HepG2 (cell line): Measurements from ENCODE around the gene U2SURP. TPM values are rescaled to one million over a fixed set of nuclear protein-coding genes. Genes with fewer than 3 reads are reported as not detected.
A peak's percentile ranks its signal among the peaks of the same experiment; 100 is the strongest.

Experiments used
- FOSL1 ChIP-seq: sonication (generic); formaldehyde crosslinking; IDR thresholded peaks from 2 replicates; pipeline ENCODE4 v1.9.0; 2021; ENCODE audit warnings: missing genetic modification reagents, borderline replicate concordance
- GATAD2A ChIP-seq: IDR thresholded peaks from 2 replicates; pipeline ENCODE4 v1.6.1; 2016
- HNF1A ChIP-seq, 2 experiments: sonication (generic) in 1 of 2; formaldehyde crosslinking in 1 of 2; IDR thresholded peaks; 2 replicates each; pipeline versions ENCODE4 v1.4.0 to v1.6.1; 2016 to 2020; ENCODE audit warnings: borderline replicate concordance in 1 of 2, low read depth in 1 of 2, mild to moderate bottlenecking in 1 of 2, missing genetic modification reagents in 1 of 2
- KLF15 ChIP-seq: sonication (generic); formaldehyde crosslinking; IDR thresholded peaks from 2 replicates; pipeline ENCODE4 v1.8.1; 2023; ENCODE audit warnings: borderline replicate concordance, mild to moderate bottlenecking, inconsistent platforms, missing genetic modification reagents, mixed read lengths
- PAXIP1 ChIP-seq: sonication (generic); formaldehyde crosslinking; conservative IDR thresholded peaks from 2 replicates; pipeline ENCODE4 v1.4.0; 2020; ENCODE audit warnings: mild to moderate bottlenecking, missing genetic modification reagents, moderate library complexity
- polyA plus RNA-seq, 8 experiments: library from polyadenylated mRNA; depleted of rRNA in 3 of 8; stranded (reverse) in 7 of 8; unstranded in 1 of 8; fragments of >200 nt; fragmentation: Illumina TruSeq in 4 of 8; extraction: Trizol in 4 of 8; gene quantifications; 2 replicates each; pipeline versions ENCODE4 v1.2.1 to v1.2.3, GENCODE V29; 2011 to 2016; ENCODE audit warnings: low read depth in 4 of 8, missing spikeins in 1 of 8, mixed read lengths in 1 of 8; ENCODE audit not compliant: insufficient read depth in 1 of 8
- total RNA-seq, 5 experiments: library from RNA; depleted of rRNA; stranded (reverse); fragments of >200 nt; fragmentation: Illumina TruSeq; extraction: Trizol; gene quantifications; 2 replicates each; pipeline ENCODE4 v1.2.3, GENCODE V29; 2016; ENCODE audit warnings: low read depth in 1 of 5
- TF ChIP-seq, protein P1 (sequence below): IDR thresholded peaks from 2 replicates; pipeline ENCODE4 v1.4.0; 2020; ENCODE audit warnings: mild to moderate bottlenecking, missing genetic modification reagents
- TF ChIP-seq, protein P2 (sequence below): sonication (generic); formaldehyde crosslinking; IDR thresholded peaks from 2 replicates; pipeline ENCODE4 v1.5.0; 2020; ENCODE audit warnings: mild to moderate bottlenecking, missing genetic modification reagents

Gene U2SURP
- total and polyA plus RNA-seq, 2 of the 13 experiments (the other 11 are each of a cell fraction or from before 2014, with no cell fraction given): 55.9 to 173 TPM

GRCh38 chr3:142982038-142982773 lies 19.2 kb upstream of the U2SURP start (continued):
- TF ChIP-seq FOSL1 (CRISPR knock-in tag) (no peak), HNF1A (IDR thresholded peaks at IDR 0.05; ENCODE audit: low read depth) (no peak), HNF1A (CRISPR knock-in tag; IDR thresholded peaks at IDR 0.05; ENCODE audit: borderline replicate concordance) (0 out of 2 replicates have a peak, but pooled peaks have one; percentile 12), KLF15 (CRISPR knock-in tag) (no peak), GATAD2A (CRISPR knock-in tag) (0 out of 2 replicates have a peak, but pooled peaks have one; percentile 21), PAXIP1 (CRISPR knock-in tag) (peak; percentile 39; the same call in 1 of the 2 replicates)
- TF ChIP-seq, protein P1, sequence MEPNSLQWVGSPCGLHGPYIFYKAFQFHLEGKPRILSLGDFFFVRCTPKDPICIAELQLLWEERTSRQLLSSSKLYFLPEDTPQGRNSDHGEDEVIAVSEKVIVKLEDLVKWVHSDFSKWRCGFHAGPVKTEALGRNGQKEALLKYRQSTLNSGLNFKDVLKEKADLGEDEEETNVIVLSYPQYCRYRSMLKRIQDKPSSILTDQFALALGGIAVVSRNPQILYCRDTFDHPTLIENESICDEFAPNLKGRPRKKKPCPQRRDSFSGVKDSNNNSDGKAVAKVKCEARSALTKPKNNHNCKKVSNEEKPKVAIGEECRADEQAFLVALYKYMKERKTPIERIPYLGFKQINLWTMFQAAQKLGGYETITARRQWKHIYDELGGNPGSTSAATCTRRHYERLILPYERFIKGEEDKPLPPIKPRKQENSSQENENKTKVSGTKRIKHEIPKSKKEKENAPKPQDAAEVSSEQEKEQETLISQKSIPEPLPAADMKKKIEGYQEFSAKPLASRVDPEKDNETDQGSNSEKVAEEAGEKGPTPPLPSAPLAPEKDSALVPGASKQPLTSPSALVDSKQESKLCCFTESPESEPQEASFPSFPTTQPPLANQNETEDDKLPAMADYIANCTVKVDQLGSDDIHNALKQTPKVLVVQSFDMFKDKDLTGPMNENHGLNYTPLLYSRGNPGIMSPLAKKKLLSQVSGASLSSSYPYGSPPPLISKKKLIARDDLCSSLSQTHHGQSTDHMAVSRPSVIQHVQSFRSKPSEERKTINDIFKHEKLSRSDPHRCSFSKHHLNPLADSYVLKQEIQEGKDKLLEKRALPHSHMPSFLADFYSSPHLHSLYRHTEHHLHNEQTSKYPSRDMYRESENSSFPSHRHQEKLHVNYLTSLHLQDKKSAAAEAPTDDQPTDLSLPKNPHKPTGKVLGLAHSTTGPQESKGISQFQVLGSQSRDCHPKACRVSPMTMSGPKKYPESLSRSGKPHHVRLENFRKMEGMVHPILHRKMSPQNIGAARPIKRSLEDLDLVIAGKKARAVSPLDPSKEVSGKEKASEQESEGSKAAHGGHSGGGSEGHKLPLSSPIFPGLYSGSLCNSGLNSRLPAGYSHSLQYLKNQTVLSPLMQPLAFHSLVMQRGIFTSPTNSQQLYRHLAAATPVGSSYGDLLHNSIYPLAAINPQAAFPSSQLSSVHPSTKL (CRISPR knock-in tag): 0 out of 2 replicates have a peak, but pooled peaks have one; percentile 18
- TF ChIP-seq, protein P2, sequence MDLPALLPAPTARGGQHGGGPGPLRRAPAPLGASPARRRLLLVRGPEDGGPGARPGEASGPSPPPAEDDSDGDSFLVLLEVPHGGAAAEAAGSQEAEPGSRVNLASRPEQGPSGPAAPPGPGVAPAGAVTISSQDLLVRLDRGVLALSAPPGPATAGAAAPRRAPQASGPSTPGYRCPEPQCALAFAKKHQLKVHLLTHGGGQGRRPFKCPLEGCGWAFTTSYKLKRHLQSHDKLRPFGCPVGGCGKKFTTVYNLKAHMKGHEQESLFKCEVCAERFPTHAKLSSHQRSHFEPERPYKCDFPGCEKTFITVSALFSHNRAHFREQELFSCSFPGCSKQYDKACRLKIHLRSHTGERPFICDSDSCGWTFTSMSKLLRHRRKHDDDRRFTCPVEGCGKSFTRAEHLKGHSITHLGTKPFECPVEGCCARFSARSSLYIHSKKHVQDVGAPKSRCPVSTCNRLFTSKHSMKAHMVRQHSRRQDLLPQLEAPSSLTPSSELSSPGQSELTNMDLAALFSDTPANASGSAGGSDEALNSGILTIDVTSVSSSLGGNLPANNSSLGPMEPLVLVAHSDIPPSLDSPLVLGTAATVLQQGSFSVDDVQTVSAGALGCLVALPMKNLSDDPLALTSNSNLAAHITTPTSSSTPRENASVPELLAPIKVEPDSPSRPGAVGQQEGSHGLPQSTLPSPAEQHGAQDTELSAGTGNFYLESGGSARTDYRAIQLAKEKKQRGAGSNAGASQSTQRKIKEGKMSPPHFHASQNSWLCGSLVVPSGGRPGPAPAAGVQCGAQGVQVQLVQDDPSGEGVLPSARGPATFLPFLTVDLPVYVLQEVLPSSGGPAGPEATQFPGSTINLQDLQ: no peak
